CD8-positive, alpha-beta memory T cell (primary cell): Measurements from ENCODE around the gene CCDC47. TPM values are rescaled to one million over a fixed set of nuclear protein-coding genes. Genes with fewer than 3 reads are reported as not detected.
A peak's percentile ranks its signal among the peaks of the same experiment; 100 is the strongest.

Experiments
- CTCF ChIA-PET: fragments of 350-600 bp; sonication (Branson Sonifier 250); formaldehyde crosslinking; loops from one replicate; lab custom pipeline; 2021; ENCODE audit warnings: antibody characterized with exemption; lab: Charles Lee
- POLR2A ChIA-PET: fragments of 350-600 bp; sonication (Branson Sonifier 250); formaldehyde crosslinking; loops from one replicate; lab custom pipeline; 2021; ENCODE audit warnings: antibody characterized with exemption; lab: Charles Lee
- DNase-seq, 5 donors: peaks; one replicate each; pipeline versions ENCODE4 v3.0.0 to v3.0.0-alpha.2; 2020 to 2022; ENCODE audit warnings: mixed read lengths in 1 of 5
- H3K27ac ChIP-seq: one replicate; pipeline ENCODE4 v1.7.0; 2013; ENCODE audit warnings: low read depth, mild to moderate bottlenecking, low read length, moderate library complexity
- H3K27me3 ChIP-seq: 2 replicates; pipeline ENCODE4 v1.7.0; 2013; ENCODE audit warnings: low read length, mild to moderate bottlenecking; ENCODE audit not compliant: insufficient read depth, poor library complexity, severe bottlenecking
- H3K36me3 ChIP-seq: 2 replicates; pipeline ENCODE4 v1.7.0; 2013; ENCODE audit warnings: mild to moderate bottlenecking, low read length, moderate library complexity; ENCODE audit not compliant: insufficient read depth
- H3K4me1 ChIP-seq: 2 replicates; pipeline ENCODE4 v1.7.0; 2013; ENCODE audit warnings: mild to moderate bottlenecking, low read length, moderate library complexity; ENCODE audit not compliant: insufficient read depth
- H3K4me3 ChIP-seq: 2 replicates; pipeline ENCODE4 v1.7.0; 2013; ENCODE audit warnings: mild to moderate bottlenecking, low read length
- H3K9me3 ChIP-seq: 2 replicates; pipeline ENCODE4 v1.7.0; 2013; ENCODE audit warnings: mild to moderate bottlenecking, low read length
- H3K27ac Mint-ChIP-seq, 8 donors: one replicate each; pipeline ENCODE4 v1.8.0; 2020 to 2021; ENCODE audit warnings: mixed read lengths in 8 of 8, mild to moderate bottlenecking in 6 of 8, inconsistent platforms in 3 of 8, moderate library complexity in 3 of 8
- H3K27me3 Mint-ChIP-seq, 2 donors: one replicate each; pipeline ENCODE4 v1.8.0; 2020 to 2021; ENCODE audit warnings: mixed read lengths in 2 of 2, mild to moderate bottlenecking in 1 of 2, moderate library complexity in 1 of 2
- H3K36me3 Mint-ChIP-seq, 3 donors: one replicate each; pipeline ENCODE4 v1.8.0; 2020 to 2021; ENCODE audit warnings: mixed read lengths in 3 of 3, inconsistent platforms in 1 of 3, mild to moderate bottlenecking in 1 of 3
- H3K4me1 Mint-ChIP-seq, 3 donors: one replicate each; pipeline ENCODE4 v1.8.0; 2020 to 2021; ENCODE audit warnings: mixed read lengths in 3 of 3, inconsistent platforms in 1 of 3, mild to moderate bottlenecking in 1 of 3
- H3K4me3 Mint-ChIP-seq, 7 donors: one replicate each; pipeline ENCODE4 v1.8.0; 2020 to 2021; ENCODE audit warnings: mixed read lengths in 7 of 7, mild to moderate bottlenecking in 6 of 7, moderate library complexity in 4 of 7, inconsistent platforms in 2 of 7
- H3K9me3 Mint-ChIP-seq, 5 donors: one replicate each; pipeline ENCODE4 v1.8.0; 2020 to 2022; ENCODE audit warnings: mixed read lengths in 5 of 5, mild to moderate bottlenecking in 3 of 5, moderate library complexity in 2 of 5, inconsistent platforms in 1 of 5
- polyA plus RNA-seq: library from polyadenylated mRNA; unstranded; fragments of 300-500 nt; fragmentation: Illumina TruSeq; gene quantifications from one replicate; pipeline ENCODE4 v1.2.3, GENCODE V29; 2021
- total RNA-seq, 2 experiments: library from RNA; stranded (reverse); gene quantifications; one replicate each; pipeline ENCODE4 v1.2.3, GENCODE V29; 2021

CCDC47 gene
- total and polyA plus RNA-seq, 3 experiments from 2014 or later = 49.6 to 94.5 (median 93.0) TPM

GRCh38 chr17:63697341-63698286 is 75.8 kb downstream of the CCDC47 start:
- peaks cover 0 to 6% (median 0%) of the 10 kb centered on the region in 5 donors for H3K9me3 Mint-ChIP-seq
- ChIA-PET POLR2A (interaction anchor here (0.6 to 7.5 kb wide), 12 partner anchors 11 to 1041 kb away, joined by 3 to 270 read pairs (median 6); partner anchors contain the start of genes CCDC47, DDX42 and MAP3K3), CTCF (interaction anchor here (1.0 to 10.4 kb wide), 11 partner anchors 9 to 272 kb away, joined by 3 to 251 read pairs (median 6); partner anchors contain the start of genes CCDC47, DDX42 and MAP3K3)
- H3K4me1 Mint-ChIP-seq = peaks cover 61 to 71% (median 62%) of the 10 kb centered on the region in 3 donors
- H3K36me3 Mint-ChIP-seq = peaks cover 3 to 75% (median 4%) of the 10 kb centered on the region in 3 donors
- H3K36me3 ChIP-seq = peaks cover 29% of the 10 kb centered on the region
- H3K4me1 ChIP-seq = peaks cover 50% of the 10 kb centered on the region
- peak overlapping the region; percentile 74 for H3K27ac ChIP-seq
- peaks cover 0 to 3% of the 10 kb centered on the region in 2 donors for H3K27me3 Mint-ChIP-seq
- no peaks in the 10 kb centered on the region for H3K9me3 ChIP-seq
- H3K27ac Mint-ChIP-seq = peak overlapping the region; percentile 94 to 99 (median 98)
- peak; percentile 76 to 92 (median 84) for DNase-seq
- H3K4me3 Mint-ChIP-seq = peak overlapping the region; percentile 98 to 100 (median 98)
- H3K27me3 ChIP-seq = no peaks in the 10 kb centered on the region
- H3K4me3 ChIP-seq = peak overlapping the region; percentile 95

- peaks cover 54 to 68% (median 54%) of the 10 kb centered on the region in 3 donors for H3K4me1 Mint-ChIP-seq
- CTCF ChIA-PET = interaction anchor here (1.5 to 10.4 kb wide), 5 partner anchors 14 to 270 kb away, joined by 3 to 251 read pairs (median 8); partner anchors contain the start of gene MAP3K3
Measured at GRCh38 chr17:63696381-63696961, 76.9 kb downstream of the CCDC47 start.

GRCh38 chr17:63695889-63696288 is 77.5 kb downstream of the CCDC47 start:
- Mint-ChIP-seq H3K27ac (peak overlapping the region; percentile 52 to 99 (median 97)), H3K36me3 (peaks cover 3 to 78% (median 4%) of the 10 kb centered on the region in 3 donors), H3K27me3 (peaks cover 0 to 3% of the 10 kb centered on the region in 2 donors), H3K9me3 (peaks cover 0 to 2% (median 0%) of the 10 kb centered on the region in 5 donors), H3K4me1 (peaks cover 50 to 64% (median 52%) of the 10 kb centered on the region in 3 donors), H3K4me3 (peak overlapping the region; percentile 98 to 100 (median 98))
- ChIA-PET CTCF (interaction anchor here (1.5 to 10.4 kb wide), 3 partner anchors 15 to 270 kb away, joined by 3 to 251 read pairs (median 6); partner anchors contain the start of gene MAP3K3), POLR2A (interaction anchor here (1.0 to 7.5 kb wide), 7 partner anchors 13 to 270 kb away, joined by 3 to 270 read pairs (median 9); partner anchors contain the start of genes CCDC47, DDX42 and MAP3K3)
- H3K27ac ChIP-seq = no peak overlapping the region
- H3K27me3 ChIP-seq = no peaks in the 10 kb centered on the region
- H3K9me3 ChIP-seq = no peaks in the 10 kb centered on the region
- peak in 1 of 5 donors; percentile 25 for DNase-seq
- H3K4me1 ChIP-seq = peaks cover 42% of the 10 kb centered on the region
- H3K36me3 ChIP-seq = peaks cover 29% of the 10 kb centered on the region
- no peak overlapping the region for H3K4me3 ChIP-seq

More at GRCh38 chr17:63696381-63696961, 76.9 kb downstream of the CCDC47 start:
- Mint-ChIP-seq H3K27me3 (peaks cover 0 to 3% of the 10 kb centered on the region in 2 donors), H3K4me3 (peak overlapping the region; percentile 98 to 100 (median 98)), H3K36me3 (peaks cover 3 to 76% (median 4%) of the 10 kb centered on the region in 3 donors), H3K9me3 (peaks cover 0 to 3% (median 0%) of the 10 kb centered on the region in 5 donors), H3K27ac (peak overlapping the region; percentile 74 to 99 (median 97))
- DNase-seq = peak in 4 of 5 donors; percentile 22 to 62 (median 52)
- peaks cover 44% of the 10 kb centered on the region for H3K4me1 ChIP-seq
- H3K36me3 ChIP-seq = peaks cover 29% of the 10 kb centered on the region
- H3K9me3 ChIP-seq = no peaks in the 10 kb centered on the region
- peak overlapping the region; percentile 95 for H3K4me3 ChIP-seq
- POLR2A ChIA-PET = interaction anchor here (1.0 to 7.5 kb wide), 5 partner anchors 12 to 78 kb away, joined by 5 to 270 read pairs (median 20); partner anchors contain the start of genes CCDC47, DDX42 and MAP3K3
- H3K27ac ChIP-seq = peak overlapping the region; percentile 28
- no peaks in the 10 kb centered on the region for H3K27me3 ChIP-seq

Other genes with a start within 250 kb of the CCDC47 start
- gene DCAF7, start 223.1 kb downstream of the CCDC47 start, total RNA-seq = 100 to 1,000 TPM in 1 of 2 experiments, 10 to 100 TPM in 1; 99.1 to 102 TPM
- gene DCAF7, start 223.1 kb downstream of the CCDC47 start, polyA plus RNA-seq = 82.5 TPM
- gene TACO1, start 172.7 kb downstream of the CCDC47 start, total RNA-seq = 10 to 100 TPM; 35.9 to 40.0 TPM
- gene TACO1, start 172.7 kb downstream of the CCDC47 start, polyA plus RNA-seq = 18.3 TPM
- 10 to 100 TPM; 34.7 to 35.8 TPM for gene MAP3K3, start 151.2 kb downstream of the CCDC47 start, total RNA-seq
- gene MAP3K3, start 151.2 kb downstream of the CCDC47 start, polyA plus RNA-seq = 50.3 TPM
- gene LIMD2, start 73.5 kb downstream of the CCDC47 start, total RNA-seq = 100 to 1,000 TPM; 236 to 240 TPM
- gene LIMD2, start 73.5 kb downstream of the CCDC47 start, polyA plus RNA-seq = 495 TPM
- gene STRADA, start 31.8 kb downstream of the CCDC47 start, total RNA-seq = 10 to 100 TPM; 56.7 to 57.2 TPM
- gene STRADA, start 31.8 kb downstream of the CCDC47 start, polyA plus RNA-seq = 22.8 TPM
- 100 to 1,000 TPM; 103 to 122 TPM for gene DDX42, start 573 bp upstream of the CCDC47 start, total RNA-seq
- 16.9 TPM for gene DDX42, start 573 bp upstream of the CCDC47 start, polyA plus RNA-seq
- gene PSMC5, start 53.8 kb upstream of the CCDC47 start, total RNA-seq = 100 to 1,000 TPM; 208 to 212 TPM
- gene PSMC5, start 53.8 kb upstream of the CCDC47 start, polyA plus RNA-seq = 201 TPM
- 100 to 1,000 TPM in 1 of 2 experiments, 10 to 100 TPM in 1; 98.1 to 102 TPM for gene FTSJ3, start 54.1 kb upstream of the CCDC47 start, total RNA-seq
- gene FTSJ3, start 54.1 kb upstream of the CCDC47 start, polyA plus RNA-seq = 34.8 TPM
- 100 to 1,000 TPM in 1 of 2 experiments, 10 to 100 TPM in 1; 96.8 to 107 TPM for gene SMARCD2, start 69.1 kb upstream of the CCDC47 start, total RNA-seq
- gene SMARCD2, start 69.1 kb upstream of the CCDC47 start, polyA plus RNA-seq = 121 TPM
- gene CSH2, start 100.1 kb upstream of the CCDC47 start, total RNA-seq = not detected
- not detected for gene CSH2, start 100.1 kb upstream of the CCDC47 start, polyA plus RNA-seq
- not detected for gene GH2, start 108.3 kb upstream of the CCDC47 start, total RNA-seq
- not detected for gene GH2, start 108.3 kb upstream of the CCDC47 start, polyA plus RNA-seq
- not detected for gene CSH1, start 123.0 kb upstream of the CCDC47 start, total RNA-seq
- not detected for gene CSH1, start 123.0 kb upstream of the CCDC47 start, polyA plus RNA-seq
- not detected for gene CSHL1, start 137.7 kb upstream of the CCDC47 start, total RNA-seq
- not detected for gene CSHL1, start 137.7 kb upstream of the CCDC47 start, polyA plus RNA-seq
- not detected for gene GH1, start 145.2 kb upstream of the CCDC47 start, total RNA-seq
- not detected for gene GH1, start 145.2 kb upstream of the CCDC47 start, polyA plus RNA-seq
- 10 to 100 TPM; 18.1 to 22.2 TPM for gene CD79B, start 158.7 kb upstream of the CCDC47 start, total RNA-seq
- 36.9 TPM for gene CD79B, start 158.7 kb upstream of the CCDC47 start, polyA plus RNA-seq
- gene SCN4A, start 199.3 kb upstream of the CCDC47 start, total RNA-seq = under 1 TPM; 0.04 TPM
- gene SCN4A, start 199.3 kb upstream of the CCDC47 start, polyA plus RNA-seq = not detected
- gene PRR29, start 224.8 kb upstream of the CCDC47 start, total RNA-seq = under 1 TPM; 0.24 to 0.51 TPM
- 4.1 TPM for gene PRR29, start 224.8 kb upstream of the CCDC47 start, polyA plus RNA-seq
- 10 to 100 TPM; 77.4 to 80.7 TPM for gene ICAM2, start 247.0 kb upstream of the CCDC47 start, total RNA-seq
- gene ICAM2, start 247.0 kb upstream of the CCDC47 start, polyA plus RNA-seq = 301 TPM